Measurements from ENCODE around the gene USP3.

Gene USP3

GRCh38 chr15:63582718-63583426, 78.5 kb downstream of the USP3 start:
- H4K8ac ChIP-seq (ENCODE audit: low read depth, low read length): no peak overlapping the region
- no peak overlapping the region for H3K18ac ChIP-seq (ENCODE audit: low read length)
- no peak overlapping the region for H4K5ac ChIP-seq (ENCODE audit: low read length)
- no peak overlapping the region for H2BK15ac ChIP-seq (replicated peaks; ENCODE audit: low read depth)
- H2AK5ac ChIP-seq (ENCODE audit: low read length): no peak overlapping the region
- no peak for DNase-seq
- WGBS (ENCODE audit: extremely low coverage, insufficient coverage, low lambda C conversion rate): no CpG with 5 or more reads among the region's 2 CpGs
- no peaks in the 10 kb centered on the region for H3K79me2 ChIP-seq (ENCODE audit: control insufficient read depth, insufficient read depth, low read length)
- no peak overlapping the region for H3K4me3 ChIP-seq (ENCODE audit: low read length)
- H3K23ac ChIP-seq (ENCODE audit: low read length): no peak overlapping the region
- H3K79me1 ChIP-seq (ENCODE audit: low read length): no peaks in the 10 kb centered on the region
- no peak overlapping the region for H2BK120ac ChIP-seq (ENCODE audit: low read depth, low read length)
- H3K4ac ChIP-seq (ENCODE audit: low read depth, low read length): no peak overlapping the region
- H2BK5ac ChIP-seq (ENCODE audit: low read length): no peak overlapping the region
- no peak overlapping the region for H3K9ac ChIP-seq (ENCODE audit: low read length)
- H3K4me1 ChIP-seq (ENCODE audit: control insufficient read depth, low read depth, low read length): no peaks in the 10 kb centered on the region
- H3K56ac ChIP-seq (ENCODE audit: low read length): no peak overlapping the region
- no peaks in the 10 kb centered on the region for H3K36me3 ChIP-seq (ENCODE audit: control insufficient read depth, insufficient read depth, low read length)
- H3K4me2 ChIP-seq (ENCODE audit: low read length): no peak overlapping the region
- H3K27me3 ChIP-seq (ENCODE audit: insufficient read depth, low read length, poor library complexity): no peaks in the 10 kb centered on the region
- no peak overlapping the region for H3K27ac ChIP-seq (ENCODE audit: low read depth, low read length)

- H3K23ac ChIP-seq (ENCODE audit: low read length): no peak overlapping the region
- no peak overlapping the region for H2BK120ac ChIP-seq (ENCODE audit: low read depth, low read length)
- no peak overlapping the region for H4K8ac ChIP-seq (ENCODE audit: low read depth, low read length)
- peaks cover 4% of the 10 kb centered on the region for H3K36me3 ChIP-seq (ENCODE audit: control insufficient read depth, insufficient read depth, low read length)
- H3K79me2 ChIP-seq (ENCODE audit: control insufficient read depth, insufficient read depth, low read length): no peaks in the 10 kb centered on the region
- no CpG with 5 or more reads among the region's 5 CpGs for WGBS (ENCODE audit: extremely low coverage, insufficient coverage, low lambda C conversion rate)
- peak; percentile 48 for DNase-seq
- H2BK15ac ChIP-seq (replicated peaks; ENCODE audit: low read depth): no peak overlapping the region
- no peak overlapping the region for H3K4me2 ChIP-seq (ENCODE audit: low read length)
- no peak overlapping the region for H2BK5ac ChIP-seq (ENCODE audit: low read length)
- no peak overlapping the region for H3K4me3 ChIP-seq (ENCODE audit: low read length)
- no peak overlapping the region for H3K27ac ChIP-seq (ENCODE audit: low read depth, low read length)
- H3K4me1 ChIP-seq (ENCODE audit: control insufficient read depth, low read depth, low read length): no peaks in the 10 kb centered on the region
- no peaks in the 10 kb centered on the region for H3K27me3 ChIP-seq (ENCODE audit: insufficient read depth, low read length, poor library complexity)
- no peak overlapping the region for H3K9ac ChIP-seq (ENCODE audit: low read length)
- H2AK5ac ChIP-seq (ENCODE audit: low read length): no peak overlapping the region
- no peak overlapping the region for H4K5ac ChIP-seq (ENCODE audit: low read length)
- no peaks in the 10 kb centered on the region for H3K79me1 ChIP-seq (ENCODE audit: low read length)
- no peak overlapping the region for H3K18ac ChIP-seq (ENCODE audit: low read length)
- H3K56ac ChIP-seq (ENCODE audit: low read length): no peak overlapping the region
- H3K4ac ChIP-seq (ENCODE audit: low read depth, low read length): no peak overlapping the region
These were observed 82.4 kb downstream of the USP3 start for GRCh38 chr15:63586790-63587189.

GRCh38 chr15:63587527-63587926, 83.1 kb downstream of the USP3 start:
- no CpG with 5 or more reads among the region's 2 CpGs for WGBS (ENCODE audit: extremely low coverage, insufficient coverage, low lambda C conversion rate)
- Histone ChIP-seq H3K4me2 (ENCODE audit: low read length) (no peak overlapping the region), H3K4me3 (ENCODE audit: low read length) (no peak overlapping the region), H3K4ac (ENCODE audit: low read depth, low read length) (no peak overlapping the region), H3K79me2 (ENCODE audit: control insufficient read depth, insufficient read depth, low read length) (no peaks in the 10 kb centered on the region), H3K27me3 (ENCODE audit: insufficient read depth, low read length, poor library complexity) (no peaks in the 10 kb centered on the region), H3K18ac (ENCODE audit: low read length) (no peak overlapping the region), H3K4me1 (ENCODE audit: control insufficient read depth, low read depth, low read length) (no peaks in the 10 kb centered on the region), H2BK15ac (replicated peaks; ENCODE audit: low read depth) (no peak overlapping the region), H3K36me3 (ENCODE audit: control insufficient read depth, insufficient read depth, low read length) (peaks cover 4% of the 10 kb centered on the region), H4K5ac (ENCODE audit: low read length) (no peak overlapping the region), H2AK5ac (ENCODE audit: low read length) (no peak overlapping the region), H3K79me1 (ENCODE audit: low read length) (no peaks in the 10 kb centered on the region), H3K27ac (ENCODE audit: low read depth, low read length) (no peak overlapping the region), H3K9ac (ENCODE audit: low read length) (no peak overlapping the region), H4K8ac (ENCODE audit: low read depth, low read length) (no peak overlapping the region), H2BK120ac (ENCODE audit: low read depth, low read length) (no peak overlapping the region), H3K23ac (ENCODE audit: low read length) (no peak overlapping the region), H3K56ac (ENCODE audit: low read length) (no peak overlapping the region), H2BK5ac (ENCODE audit: low read length) (no peak overlapping the region)
- DNase-seq: no peak

- Histone ChIP-seq H3K4me3 (ENCODE audit: low read length) (no peak overlapping the region), H4K8ac (ENCODE audit: low read depth, low read length) (no peak overlapping the region), H3K27me3 (ENCODE audit: insufficient read depth, low read length, poor library complexity) (no peaks in the 10 kb centered on the region), H3K56ac (ENCODE audit: low read length) (no peak overlapping the region), H2BK5ac (ENCODE audit: low read length) (no peak overlapping the region), H3K4me2 (ENCODE audit: low read length) (no peak overlapping the region), H3K18ac (ENCODE audit: low read length) (no peak overlapping the region), H2BK15ac (replicated peaks; ENCODE audit: low read depth) (no peak overlapping the region), H4K5ac (ENCODE audit: low read length) (no peak overlapping the region), H3K23ac (ENCODE audit: low read length) (no peak overlapping the region), H3K4me1 (ENCODE audit: control insufficient read depth, low read depth, low read length) (no peaks in the 10 kb centered on the region), H3K9ac (ENCODE audit: low read length) (no peak overlapping the region), H2BK120ac (ENCODE audit: low read depth, low read length) (no peak overlapping the region), H3K79me1 (ENCODE audit: low read length) (no peaks in the 10 kb centered on the region), H3K4ac (ENCODE audit: low read depth, low read length) (no peak overlapping the region), H2AK5ac (ENCODE audit: low read length) (no peak overlapping the region), H3K27ac (ENCODE audit: low read depth, low read length) (no peak overlapping the region), H3K36me3 (ENCODE audit: control insufficient read depth, insufficient read depth, low read length) (peaks cover 4% of the 10 kb centered on the region), H3K79me2 (ENCODE audit: control insufficient read depth, insufficient read depth, low read length) (no peaks in the 10 kb centered on the region)
- DNase-seq: no peak
- no CpG with 5 or more reads among the region's 6 CpGs for WGBS (ENCODE audit: extremely low coverage, insufficient coverage, low lambda C conversion rate)
These were observed 84.4 kb downstream of the USP3 start for GRCh38 chr15:63588826-63589225.

- no peaks in the 10 kb centered on the region for H3K79me2 ChIP-seq (ENCODE audit: control insufficient read depth, insufficient read depth, low read length)
- H3K79me1 ChIP-seq (ENCODE audit: low read length): no peaks in the 10 kb centered on the region
- no peak overlapping the region for H2BK5ac ChIP-seq (ENCODE audit: low read length)
- no peak overlapping the region for H2AK5ac ChIP-seq (ENCODE audit: low read length)
- no peak overlapping the region for H3K4me2 ChIP-seq (ENCODE audit: low read length)
- no peak overlapping the region for H3K4ac ChIP-seq (ENCODE audit: low read depth, low read length)
- no peak overlapping the region for H3K9ac ChIP-seq (ENCODE audit: low read length)
- H2BK15ac ChIP-seq (replicated peaks; ENCODE audit: low read depth): no peak overlapping the region
- H3K4me3 ChIP-seq (ENCODE audit: low read length): no peak overlapping the region
- no peaks in the 10 kb centered on the region for H3K4me1 ChIP-seq (ENCODE audit: control insufficient read depth, low read depth, low read length)
- no peak overlapping the region for H3K27ac ChIP-seq (ENCODE audit: low read depth, low read length)
- no peaks in the 10 kb centered on the region for H3K27me3 ChIP-seq (ENCODE audit: insufficient read depth, low read length, poor library complexity)
- H3K36me3 ChIP-seq (ENCODE audit: control insufficient read depth, insufficient read depth, low read length): peaks cover 4% of the 10 kb centered on the region
- no CpG with 5 or more reads among the region's 9 CpGs for WGBS (ENCODE audit: extremely low coverage, insufficient coverage, low lambda C conversion rate)
- H3K56ac ChIP-seq (ENCODE audit: low read length): no peak overlapping the region
- DNase-seq: no peak
- no peak overlapping the region for H4K8ac ChIP-seq (ENCODE audit: low read depth, low read length)
- H3K18ac ChIP-seq (ENCODE audit: low read length): no peak overlapping the region
- no peak overlapping the region for H3K23ac ChIP-seq (ENCODE audit: low read length)
- H2BK120ac ChIP-seq (ENCODE audit: low read depth, low read length): no peak overlapping the region
- H4K5ac ChIP-seq (ENCODE audit: low read length): no peak overlapping the region
These were observed 89.6 kb downstream of the USP3 start for GRCh38 chr15:63593705-63594671.
